ENCODE data around the gene RBM23.

The RBM23 gene

DNA sequence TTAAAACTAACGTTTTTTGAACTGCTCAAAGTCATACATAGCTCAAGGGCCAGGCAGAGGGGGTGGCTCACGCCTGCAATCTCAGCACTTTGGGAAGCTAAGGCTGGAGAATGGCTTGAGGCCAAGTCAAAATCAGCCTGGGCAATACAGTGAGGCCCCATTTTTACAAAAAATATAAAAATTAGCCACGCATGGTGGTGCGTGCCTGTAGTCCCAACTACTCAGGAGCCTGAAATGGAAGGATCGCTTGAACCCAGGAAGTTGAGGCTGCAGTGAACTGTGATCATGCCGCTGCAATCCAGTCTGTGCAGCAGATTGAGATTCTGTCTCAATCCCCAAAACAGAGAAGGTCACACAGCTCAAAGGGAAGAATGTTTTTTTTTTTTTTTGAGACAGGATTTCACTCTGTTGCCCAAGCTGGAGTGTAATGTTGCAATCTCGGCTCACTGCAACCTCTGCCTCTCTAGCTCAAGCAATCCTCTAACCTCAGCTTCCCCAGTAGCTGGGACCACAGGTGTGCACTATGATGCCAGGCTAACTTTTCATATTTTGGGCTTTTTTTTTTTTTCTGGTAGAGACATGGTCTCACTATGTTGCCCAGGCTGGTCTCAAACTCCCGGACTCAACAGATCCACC, 2.9 kb downstream of the RBM23 start:
- DNase-seq = peak; percentile 77 to 88

DNA sequence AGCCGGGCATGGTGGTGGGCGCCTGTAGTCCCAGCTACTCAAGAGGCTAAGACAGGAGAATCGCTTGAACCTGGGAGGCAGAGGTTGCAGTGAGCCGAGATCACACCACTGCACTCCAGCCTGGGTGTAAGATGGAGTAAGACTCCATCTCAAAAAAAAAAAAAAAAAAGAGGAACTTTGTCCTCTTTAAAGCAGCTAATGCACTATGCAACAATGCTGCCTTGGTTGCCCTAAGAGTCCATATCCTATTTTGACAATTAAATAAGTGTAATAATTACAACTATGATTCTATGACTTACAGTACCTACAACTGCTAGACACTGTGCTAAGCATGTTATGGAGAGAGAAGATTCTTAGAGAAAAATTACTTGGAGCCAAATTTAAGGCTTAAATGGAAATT, 4.1 kb downstream of the RBM23 start:
- peak; percentile 52 to 56 for DNase-seq

DNA sequence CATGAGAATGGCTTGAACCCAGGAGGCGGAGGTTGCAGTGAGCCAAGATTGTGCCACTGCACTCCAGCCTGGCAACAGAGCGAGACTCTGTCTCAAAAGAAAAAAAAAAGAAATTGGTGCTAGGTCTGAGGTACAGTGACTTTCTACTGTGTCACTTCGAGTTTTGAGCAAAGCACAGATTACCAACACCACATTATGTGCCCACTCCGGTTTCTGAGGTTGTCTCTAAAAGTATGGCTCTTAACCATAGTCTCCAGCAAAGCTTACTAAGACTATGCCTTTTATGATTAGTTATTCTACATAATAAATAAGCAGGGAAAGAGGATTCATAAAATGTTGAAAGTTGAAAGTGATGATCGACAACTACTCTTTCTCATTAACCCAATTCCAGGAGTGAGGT, 8.0 kb downstream of the RBM23 start:
- DNase-seq = no peak

DNA sequence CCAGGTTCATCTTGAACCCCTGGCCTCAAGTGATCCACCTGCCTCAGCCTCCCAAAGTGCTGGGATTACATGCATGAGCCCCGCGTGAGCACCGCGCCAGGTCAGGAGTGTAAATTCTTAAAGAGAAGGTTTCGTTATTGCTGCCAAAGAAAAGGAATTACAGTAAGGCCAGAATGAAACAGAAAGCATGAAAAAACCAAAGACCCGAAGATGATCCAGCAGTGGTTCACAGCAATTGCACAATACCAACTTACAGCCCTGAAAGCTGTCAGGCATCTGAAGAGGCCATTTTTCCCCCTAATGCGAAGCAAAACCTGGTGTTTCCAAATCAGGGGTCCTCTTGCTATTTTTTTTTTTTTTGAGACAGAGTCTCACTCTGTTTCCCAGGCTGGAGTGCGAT, 10.3 kb downstream of the RBM23 start:
- peak; percentile 38 to 48 for DNase-seq

DNA sequence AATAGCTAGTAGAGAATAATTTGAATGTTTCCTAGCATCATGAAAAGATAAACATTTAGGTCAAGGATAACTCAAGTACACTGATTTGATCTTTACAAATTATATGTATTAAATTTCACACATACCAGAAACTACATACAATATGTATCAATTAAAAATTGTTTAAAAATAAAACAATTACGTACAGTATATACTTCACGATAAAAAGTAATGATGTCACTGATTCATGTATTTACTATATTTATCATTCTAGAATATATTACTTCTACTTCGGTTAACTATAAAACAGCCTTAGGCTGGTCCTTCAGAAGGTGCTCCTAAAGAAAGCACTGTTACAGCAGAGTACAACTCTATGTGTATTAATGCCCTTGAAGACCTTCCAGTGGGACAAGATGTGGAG, 11.5 kb downstream of the RBM23 start:
- no peak for DNase-seq

DNA sequence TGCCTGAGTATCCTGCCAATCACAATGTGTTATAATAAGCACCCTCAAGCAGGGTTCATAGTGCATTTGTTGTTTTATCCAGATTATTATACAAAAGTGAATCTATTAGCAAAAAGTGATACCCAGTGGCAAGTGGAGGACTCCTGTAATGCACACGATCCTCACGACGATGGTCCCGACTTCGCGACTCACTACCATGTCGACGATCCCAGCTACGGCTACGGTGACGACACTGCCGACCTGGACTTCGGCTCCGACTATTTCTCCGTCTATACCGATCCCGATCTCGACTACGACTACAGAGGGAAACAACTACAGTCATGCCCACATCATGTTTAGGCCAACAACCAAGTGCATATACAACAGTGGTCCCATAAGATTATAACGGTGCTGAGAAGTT, 12.9 kb downstream of the RBM23 start:
- DNase-seq = no peak

DNA sequence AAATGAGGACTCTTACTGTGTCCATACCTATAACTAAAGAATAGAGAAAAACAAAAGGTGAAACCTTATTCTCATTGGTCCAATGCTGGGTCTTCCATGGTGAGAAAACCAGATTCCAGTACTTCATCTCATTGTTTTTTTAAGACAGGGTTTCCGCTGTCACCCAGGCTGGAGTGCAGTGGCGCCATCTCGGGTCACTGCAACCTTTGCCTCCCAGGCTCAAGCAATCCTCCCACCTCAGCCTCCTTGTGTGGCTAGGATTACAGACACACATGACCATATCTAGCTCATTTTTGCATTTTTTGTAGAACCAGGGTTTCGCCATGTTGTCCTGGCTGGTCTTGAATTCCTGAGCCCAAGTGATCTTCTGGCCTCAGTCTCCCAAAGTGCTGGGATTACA, 13.3 kb downstream of the RBM23 start:
- DNase-seq = no peak

DNA sequence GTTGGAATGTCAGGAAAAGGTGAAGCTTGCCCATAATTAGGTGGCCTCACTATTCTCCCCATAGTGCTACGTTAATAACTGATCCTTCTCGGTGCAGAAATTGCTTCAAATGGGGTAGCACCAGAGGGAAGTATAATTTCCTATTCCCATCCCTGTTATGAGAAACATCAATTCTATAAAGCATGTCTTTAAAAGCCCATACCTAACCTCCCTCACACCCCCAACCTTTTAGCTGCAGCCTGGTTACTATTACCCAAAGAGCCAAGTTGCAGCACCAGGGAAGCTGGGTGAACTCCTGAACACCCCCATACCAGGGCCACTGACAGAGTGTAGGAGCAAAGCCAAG, 15.2 kb downstream of the RBM23 start:
- no peak for DNase-seq

DNA sequence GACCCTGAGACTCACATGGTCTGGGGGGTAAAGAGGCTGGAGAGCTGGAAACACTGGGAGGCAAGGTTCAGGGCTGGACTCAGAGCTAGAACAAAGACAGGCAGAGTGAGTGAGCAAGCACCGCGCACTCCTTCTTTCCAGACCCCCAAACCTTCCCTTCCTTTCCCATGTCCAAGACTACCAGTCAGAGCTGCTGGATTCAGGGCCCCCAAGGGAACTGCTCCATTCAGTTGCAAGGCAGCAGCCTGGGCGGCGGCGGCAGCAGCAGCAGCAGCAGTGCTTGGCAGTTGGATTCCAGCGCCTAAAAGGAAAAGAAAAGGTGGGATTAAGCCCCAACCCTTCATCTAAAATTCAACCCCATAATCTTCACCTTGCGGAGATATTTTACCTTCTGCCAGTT, 17.1 kb downstream of the RBM23 start:
- DNase-seq = no peak

DNA sequence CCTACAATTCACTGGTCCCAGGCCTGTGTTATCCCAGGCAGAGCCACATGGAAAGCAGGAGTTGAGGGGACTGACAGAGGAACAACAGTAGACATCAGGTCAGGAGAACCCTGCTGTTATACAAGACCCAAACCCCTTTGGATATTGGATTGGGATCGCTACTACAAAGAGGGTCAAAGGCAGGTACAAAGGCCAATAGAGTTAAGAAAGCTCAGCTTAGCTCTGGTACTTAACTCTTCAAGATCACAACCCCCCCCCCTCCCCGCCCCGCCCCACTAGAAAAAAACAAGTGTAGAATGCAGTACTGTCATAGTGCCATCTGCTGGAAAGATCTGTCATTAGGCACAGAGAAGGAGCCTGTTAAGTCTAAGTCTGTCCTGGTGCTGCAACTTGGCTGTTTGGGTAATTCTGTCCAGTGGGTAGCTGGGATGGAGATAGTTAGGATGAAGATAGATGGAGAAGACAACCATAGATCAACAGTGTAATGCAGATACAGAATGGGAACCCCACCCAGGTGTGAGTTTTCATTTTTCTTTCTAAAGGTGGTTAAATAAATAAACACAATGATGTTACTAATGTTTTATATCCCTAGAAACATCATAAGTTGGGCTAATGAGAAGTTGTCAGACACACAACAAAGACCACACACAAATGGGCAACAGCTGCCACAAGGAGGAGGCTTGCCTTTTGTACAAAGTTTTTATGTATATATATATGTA, 18.7 kb downstream of the RBM23 start:
- peak; percentile 52 to 73 for DNase-seq

DNA sequence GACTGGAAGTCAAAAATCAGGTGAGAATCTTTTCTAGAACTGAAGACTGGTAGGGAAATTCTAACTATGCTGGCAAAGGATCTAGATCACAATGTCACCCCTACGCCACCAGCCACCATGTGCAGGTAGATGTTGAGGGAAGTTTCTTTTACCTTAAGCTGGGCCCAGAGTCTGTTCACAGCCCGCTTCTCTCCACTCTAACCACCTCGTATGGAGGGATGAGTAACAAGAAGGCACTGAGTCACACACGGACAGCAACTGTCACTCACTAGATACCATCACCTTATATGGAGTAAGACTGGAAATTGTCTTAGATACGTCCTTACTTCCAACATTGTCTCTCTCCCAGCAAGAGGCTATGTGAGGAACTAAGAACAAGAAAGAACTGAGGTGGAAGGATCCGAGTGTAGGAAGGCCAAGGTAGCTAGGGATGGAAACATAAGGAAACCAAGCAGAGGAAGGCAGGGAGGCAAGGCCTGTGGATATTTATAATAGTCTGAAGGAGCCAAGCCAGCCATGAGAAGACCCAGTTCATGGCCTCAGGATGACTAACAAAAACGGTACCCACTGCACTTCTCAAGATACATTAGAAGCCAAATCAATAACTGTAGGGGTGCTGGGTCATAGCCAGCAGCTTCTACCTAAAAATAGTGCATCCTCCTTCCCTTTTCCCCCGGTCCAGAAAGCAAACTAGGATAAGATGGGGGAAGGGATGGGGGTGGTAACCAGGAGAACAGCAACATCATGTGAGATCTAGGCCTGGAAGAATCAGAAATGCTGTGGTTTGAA, 20.5 kb downstream of the RBM23 start:
- no peak for DNase-seq

DNA sequence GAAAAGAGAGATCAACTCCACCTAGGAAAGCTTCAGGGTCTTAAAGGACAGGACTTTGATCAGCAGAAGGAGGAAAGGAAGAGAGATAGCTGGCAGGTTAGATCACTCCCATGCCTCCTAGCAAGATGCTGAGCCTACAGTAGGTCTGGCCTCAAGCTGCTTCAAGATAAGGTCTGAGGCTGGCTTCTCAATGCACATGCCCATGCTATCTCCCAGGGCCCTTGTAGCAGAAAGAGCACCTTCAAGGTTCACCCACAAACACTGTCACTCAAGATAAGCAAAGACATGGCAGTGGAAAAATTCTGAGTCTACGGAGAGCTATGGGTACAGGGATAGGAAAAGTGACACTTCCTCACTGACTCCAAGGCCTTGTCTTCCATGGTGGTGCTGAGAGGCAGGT, 21.6 kb downstream of the RBM23 start:
- no peak for DNase-seq

DNA sequence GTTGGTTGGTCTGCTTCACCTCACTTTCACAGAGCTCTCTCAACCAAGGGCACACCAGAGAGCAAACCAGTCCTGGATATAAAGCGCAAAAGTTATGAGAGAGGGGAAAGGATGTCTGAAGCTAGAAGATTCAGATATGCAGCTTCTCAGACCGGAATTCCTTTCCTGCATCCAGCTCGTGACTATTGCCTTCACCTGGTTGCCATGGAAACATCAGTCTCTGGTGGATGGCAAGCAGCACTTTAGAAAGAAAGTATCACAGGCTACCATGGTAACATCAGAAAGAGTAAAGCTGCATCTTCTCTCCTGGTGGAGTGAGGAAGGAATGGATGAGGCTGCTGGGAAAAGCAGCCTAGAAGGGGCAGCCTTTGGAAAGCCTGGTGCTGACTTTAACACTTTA, 22.2 kb downstream of the RBM23 start:
- no peak for DNase-seq

DNA sequence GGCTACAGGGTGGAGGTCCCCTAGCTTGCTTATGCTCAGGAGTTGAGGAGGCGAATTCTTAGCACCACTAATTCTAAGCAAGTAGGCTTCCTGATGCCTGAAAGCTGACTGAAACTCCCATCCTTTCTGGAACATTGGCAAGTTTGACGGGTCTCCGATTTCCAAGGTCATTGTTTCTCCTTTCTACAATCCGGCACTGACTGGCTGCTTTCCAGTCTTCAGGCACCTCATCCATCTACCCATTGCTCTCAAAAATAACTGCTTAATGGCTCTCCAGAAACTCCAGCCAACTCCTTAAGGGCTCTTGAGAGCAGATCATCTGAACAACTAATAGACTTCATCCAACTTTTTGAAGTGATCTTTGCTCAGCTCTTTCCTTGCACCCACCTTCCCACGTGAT, 22.6 kb downstream of the RBM23 start:
- DNase-seq = no peak

DNA sequence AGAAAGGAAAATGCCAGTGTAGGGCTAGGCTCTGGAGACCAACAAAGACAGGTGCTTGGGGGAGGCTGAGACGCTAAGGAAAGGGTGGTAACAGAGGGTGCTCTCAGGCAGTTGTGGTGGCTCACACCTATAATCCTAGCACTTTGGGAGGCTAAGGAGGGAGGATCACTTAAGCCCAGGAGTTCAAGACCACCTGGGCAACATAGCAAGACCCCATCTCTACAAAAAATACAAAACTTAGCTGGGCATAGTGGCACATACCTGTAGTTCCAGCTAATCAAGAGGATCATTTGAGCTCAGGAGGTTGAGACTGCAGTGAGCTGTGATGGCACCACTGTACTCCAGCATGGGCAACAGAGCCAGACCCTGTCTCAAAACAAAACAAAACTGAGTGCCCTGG, 23.5 kb downstream of the RBM23 start:
- no peak for DNase-seq

DNA sequence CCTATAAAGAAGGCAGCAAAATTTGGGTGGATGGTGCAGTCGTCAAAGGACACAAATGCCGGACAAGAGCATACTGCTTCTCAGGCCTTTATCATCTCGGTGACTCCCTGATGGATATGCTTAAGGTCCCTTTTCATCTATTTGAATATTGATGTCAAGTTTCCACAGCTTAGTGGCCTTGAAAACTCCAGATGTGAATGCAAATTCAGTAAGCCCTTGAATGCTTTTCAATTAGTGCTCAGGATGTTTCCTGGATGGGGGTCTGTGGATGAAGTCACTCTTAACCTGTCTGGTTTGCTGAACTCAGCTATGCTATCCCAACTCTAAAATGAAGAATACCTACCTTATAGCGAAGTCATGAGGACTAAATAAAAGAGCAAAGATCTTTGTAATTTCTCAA, 25.2 kb downstream of the RBM23 start:
- no peak for DNase-seq

DNA sequence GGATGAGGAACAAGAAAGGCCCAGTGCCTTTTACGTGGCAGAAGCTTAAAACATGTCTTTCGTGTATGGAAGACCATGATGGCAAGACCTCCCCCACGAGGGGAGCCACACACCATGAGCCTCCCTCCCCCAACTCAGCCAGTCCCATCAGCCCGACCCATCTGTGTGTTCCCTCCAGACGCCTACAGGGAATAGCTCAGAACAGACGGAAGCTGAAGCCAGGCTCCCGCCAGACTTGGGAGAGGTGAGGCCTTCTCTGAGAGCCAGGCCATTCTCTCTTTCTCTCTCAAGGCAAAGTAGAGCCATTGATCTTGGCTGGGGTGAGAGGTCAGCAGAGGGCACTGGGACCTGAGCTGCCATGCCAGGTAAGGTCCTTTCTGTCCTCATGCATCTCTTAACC, 26.5 kb downstream of the RBM23 start:
- no peak for DNase-seq

DNA sequence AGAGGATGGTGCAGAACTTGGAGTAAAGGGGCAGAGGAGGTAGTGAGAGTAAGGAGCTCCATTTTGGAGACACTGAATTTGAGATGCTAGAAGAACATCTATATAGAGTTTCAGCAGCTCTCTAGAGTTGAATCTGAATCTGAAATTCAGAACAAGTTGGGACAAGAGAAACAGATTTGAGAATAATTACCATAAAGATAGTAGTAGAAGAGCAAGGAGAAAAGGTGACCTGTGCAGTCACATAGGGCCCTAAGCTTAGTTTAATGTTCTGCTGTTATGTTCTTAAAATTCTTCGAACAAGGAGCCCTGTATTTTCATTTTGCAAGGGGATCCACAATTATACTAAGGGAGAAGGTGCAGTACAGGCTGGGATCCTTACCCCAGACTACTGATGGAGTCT, 28.5 kb downstream of the RBM23 start:
- no peak for DNase-seq

DNA sequence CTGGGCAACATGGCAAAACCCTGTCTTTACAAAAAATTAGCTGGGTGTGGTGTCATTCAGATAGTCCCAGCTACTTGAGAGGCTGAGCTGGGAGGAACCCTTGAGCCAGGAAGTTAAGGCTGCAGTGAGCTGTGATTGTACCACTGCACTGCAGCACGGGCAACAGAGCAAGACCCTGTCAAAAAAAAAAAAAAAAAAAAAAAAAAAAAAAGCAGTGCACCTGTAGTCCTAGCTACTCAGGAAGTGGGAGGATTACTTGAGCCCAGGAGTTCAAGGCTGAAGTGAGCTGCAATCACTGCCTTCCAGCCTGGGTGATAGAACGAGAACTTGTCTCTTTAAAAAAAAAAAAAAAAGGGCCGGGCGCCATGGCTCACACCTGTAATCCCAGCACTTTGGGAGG, 30.3 kb downstream of the RBM23 start:
- DNase-seq = no peak

DNA sequence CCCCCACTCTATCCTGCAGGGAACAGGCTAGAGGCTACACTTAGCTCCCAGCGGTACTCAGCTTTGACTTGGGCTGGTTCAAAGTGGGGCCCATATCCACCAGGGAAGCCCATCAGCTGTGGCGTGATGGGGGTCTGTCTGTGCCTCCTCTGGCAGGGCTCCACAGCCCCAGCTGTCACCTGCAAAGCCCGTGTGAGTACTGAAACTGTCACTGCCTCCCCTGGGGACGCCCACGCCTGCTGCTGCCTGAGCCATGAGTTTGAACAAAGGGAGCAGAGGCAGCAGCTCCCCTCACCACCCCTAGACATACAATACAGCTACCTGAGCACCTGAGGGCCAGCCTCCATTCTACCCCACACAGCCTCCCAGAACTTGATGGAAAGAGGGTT, 31.0 kb downstream of the RBM23 start:
- DNase-seq = no peak

DNA sequence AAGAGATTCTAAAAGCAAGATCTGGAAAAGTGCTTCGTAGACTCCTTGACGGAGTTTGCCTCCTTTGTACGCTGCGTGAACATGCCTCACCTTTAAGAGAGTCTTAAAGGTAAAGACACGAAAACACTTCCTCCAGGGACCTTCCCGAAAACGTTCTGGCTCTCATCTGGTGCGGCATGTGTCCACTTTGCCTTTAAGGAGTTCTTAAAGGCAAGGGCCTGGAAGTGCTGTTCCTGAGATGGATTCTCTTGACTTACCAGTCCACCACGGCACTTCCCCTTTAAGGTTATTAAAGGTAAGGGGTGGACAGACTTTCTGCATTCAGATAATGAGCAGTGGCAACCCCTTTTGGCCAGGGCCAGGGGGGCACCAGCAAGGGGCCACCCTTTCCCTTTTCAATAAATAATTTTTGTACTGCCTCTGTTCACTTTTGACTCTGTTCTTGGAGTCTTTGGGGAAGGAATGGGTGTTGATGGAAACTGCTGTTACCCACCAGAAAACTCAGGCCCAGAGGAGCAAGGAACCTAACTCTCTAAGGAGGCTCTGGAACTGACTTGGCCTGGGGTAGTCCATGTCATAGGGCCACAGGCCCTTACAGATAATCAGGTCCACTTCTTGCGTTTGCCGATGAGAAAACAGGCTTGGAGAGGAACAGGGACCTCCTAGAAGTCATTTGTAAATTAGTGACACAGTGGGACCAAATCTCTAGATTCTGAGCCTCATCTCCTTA, 31.5 kb downstream of the RBM23 start:
- peak in 1 of 2 donors; percentile 12 for DNase-seq

DNA sequence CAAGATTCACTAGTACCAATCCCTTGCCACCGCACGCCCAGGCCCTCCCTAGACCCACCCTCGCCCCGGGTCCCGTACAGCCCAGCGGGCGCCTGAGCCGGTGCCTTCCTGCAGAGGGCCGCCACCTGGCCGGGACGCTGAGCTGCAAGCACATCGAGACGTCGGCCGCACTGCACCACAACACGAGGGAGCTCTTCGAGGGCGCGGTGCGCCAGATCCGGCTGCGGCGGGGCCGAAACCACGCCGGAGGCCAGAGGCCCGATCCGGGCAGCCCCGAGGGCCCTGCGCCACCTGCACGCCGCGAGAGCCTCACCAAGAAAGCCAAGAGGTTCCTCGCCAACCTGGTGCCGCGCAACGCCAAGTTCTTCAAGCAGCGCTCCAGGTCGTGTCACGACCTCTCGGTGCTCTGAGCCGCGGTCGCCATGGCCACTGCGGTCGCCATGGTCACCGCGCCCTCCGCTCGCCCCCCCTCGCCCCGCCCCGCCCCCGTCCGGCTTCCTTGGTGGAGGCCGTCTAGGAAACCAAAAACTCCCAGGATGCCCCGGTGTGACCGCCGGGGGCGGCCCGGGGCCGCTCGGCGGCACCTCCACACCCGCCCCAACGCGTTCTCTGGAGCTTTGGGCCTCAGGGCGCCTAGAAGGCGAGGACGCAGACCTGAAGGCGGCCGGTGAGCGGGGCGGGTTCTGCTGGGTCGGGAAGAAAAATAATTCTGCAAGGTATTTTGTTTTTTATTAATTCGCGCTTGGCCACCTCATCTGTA, 32.3 kb downstream of the RBM23 start:
- DNase-seq = peak; percentile 23

DNA sequence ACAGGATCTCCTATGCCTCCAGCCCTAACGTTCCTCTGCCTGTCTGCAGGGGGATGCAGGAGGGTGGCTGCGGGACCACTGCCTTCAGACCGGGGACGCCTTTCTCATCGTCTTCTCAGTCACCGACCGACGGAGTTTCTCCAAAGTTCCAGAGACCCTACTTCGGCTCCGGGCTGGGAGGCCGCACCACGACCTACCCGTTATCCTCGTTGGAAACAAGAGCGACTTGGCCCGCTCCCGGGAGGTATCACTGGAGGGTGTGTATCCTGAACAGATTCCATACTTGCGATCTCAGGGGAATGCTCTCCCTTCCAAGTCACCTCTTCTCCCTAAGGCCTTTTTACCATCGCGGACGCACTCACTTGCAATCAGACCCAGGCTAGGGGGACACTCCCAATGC, 33.0 kb downstream of the RBM23 start:
- no peak for DNase-seq

Measured in inflammatory macrophage treated with lipopolysaccharide for 1 hour (primary cell).